ENCODE results near the gene UGT2B11.
"Not testable (repeated sequence)": the region's sequence is repeated elsewhere in the genome, so short reads cannot be mapped to it uniquely, and the experiment has no call there.

The UGT2B11 gene

DNA sequence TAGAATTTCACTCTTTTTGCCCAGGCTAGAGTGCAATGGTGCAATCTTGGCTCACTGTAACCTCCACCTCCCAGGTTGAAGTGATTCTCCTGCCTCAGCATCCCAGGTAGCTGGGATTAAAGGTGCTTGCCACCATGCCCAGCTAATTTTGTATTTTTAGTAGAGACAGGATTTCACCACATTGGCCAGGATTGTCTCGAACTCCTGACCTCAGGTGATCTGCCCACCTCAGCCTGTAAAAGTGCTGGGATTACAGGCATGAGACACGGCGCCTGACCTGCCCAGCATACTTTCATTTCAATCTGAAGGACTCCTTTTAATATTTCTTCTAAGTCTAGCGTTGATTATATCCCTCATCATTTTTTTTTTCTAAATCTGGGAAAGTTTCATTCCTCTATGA, 45.4 kb downstream of the UGT2B11 start:
- not testable (repeated sequence) for DNase-seq (ENCODE audit: low spot score)

DNA sequence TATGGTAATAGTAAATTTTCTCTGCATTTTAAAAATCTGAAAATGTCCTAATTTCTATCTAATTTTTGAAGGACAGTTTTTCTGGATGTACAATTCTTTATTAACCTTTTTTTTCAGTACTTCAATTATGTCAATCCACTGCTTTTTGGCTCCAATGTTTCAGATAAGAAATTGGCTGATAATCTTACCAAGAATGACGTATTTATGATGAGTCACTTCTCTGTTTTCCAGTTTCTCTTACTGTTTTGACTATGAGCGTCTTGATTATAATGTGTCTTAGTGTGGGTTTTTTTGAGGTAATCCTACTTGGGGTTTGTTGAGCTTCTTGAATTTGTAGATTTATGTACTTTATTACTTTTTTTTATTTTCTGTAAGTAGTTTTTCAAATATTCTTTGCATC, 47.2 kb downstream of the UGT2B11 start:
- no peak for DNase-seq (ENCODE audit: low spot score)

DNA sequence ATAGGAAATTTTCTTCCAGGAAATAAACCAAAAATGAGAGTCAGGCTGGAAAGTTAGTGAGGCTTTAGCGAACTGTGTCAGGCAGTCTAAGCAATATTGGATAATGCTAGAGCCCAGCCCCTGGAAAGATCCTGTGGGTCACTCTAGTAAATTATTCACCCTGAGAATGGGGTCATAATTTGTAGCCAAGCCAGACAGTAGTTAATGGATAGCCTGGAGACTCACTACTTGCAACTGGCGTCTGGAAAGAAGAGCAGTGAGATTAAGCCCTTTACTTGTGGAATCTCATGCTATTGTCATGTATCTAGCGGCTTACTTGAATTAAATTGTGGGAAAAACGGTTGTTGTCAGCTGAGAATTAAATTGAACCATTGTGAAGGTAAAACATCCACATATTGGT, 48.2 kb downstream of the UGT2B11 start:
- not testable (repeated sequence) for DNase-seq (ENCODE audit: low spot score)

DNA sequence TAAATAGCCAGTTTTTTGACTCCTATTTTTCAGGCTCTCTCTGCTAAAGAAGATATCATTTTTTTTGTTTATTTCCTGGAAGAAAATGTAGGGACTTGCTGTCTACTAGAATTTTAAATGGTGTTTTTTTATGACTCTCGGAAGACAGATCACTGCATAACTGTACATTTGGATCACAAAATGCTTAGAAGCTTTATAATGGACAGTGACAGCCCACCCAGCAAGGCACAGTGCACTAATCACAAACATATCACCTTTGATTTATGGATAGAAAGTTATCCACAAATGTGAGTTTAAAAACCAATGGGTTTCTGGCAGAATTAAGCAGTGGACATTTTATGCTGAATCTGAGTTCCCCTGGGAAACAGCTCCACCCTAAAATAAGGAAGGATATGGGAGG, 48.8 kb downstream of the UGT2B11 start:
- DNase-seq (ENCODE audit: low spot score): not testable (repeated sequence)

DNA sequence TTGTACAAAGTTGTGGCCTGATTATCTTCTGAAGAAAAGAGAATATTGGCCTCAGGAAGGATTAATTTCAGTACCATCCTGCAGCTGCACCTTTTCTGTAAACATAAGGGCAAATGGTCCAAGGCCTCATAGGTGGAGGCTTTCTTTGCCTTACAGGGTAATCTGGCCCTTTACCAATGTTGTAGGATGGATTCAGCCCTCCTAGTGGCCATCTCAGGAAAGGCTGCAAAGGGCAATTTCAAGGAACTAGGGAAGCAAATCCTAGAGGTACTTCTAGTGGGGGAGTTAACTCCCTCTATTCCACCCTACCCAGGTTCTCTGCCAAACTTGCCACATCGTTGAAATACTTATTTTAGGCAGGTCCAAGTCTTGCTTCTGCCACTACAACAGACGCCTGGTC, 57.6 kb downstream of the UGT2B11 start:
- no peak for DNase-seq (ENCODE audit: low spot score)

DNA sequence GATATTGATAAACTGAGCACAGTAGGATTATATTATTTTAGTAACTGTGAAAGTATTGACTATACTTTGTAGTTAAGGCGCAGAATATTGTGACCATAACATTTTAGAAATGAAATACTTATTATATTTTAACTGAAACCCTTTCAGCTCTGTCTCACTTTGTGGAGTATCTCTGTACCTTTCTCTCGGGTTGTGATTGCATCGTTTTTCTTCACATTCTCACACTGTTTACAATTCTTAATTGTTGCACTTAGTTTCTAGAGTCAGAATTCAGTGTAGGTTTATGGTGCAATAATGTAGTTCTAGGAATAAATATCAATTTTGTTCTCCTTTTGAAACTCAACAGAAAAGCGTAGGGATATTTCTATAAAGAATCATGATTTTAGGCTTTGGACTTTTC, 60.5 kb downstream of the UGT2B11 start:
- no peak for DNase-seq (ENCODE audit: low spot score)
